ENCODE results near the gene FZD4.

GRCh38 chr11:86923999-86924766, 31.0 kb downstream of the FZD4 start:
- TF ChIP-seq GATA3 (IDR thresholded peaks at IDR 0.05; ENCODE audit: low read depth, low read length) (no peak), GATA2 (IDR thresholded peaks at IDR 0.05; ENCODE audit: low read depth, low read length) (no peak)
